Fibroblast of gingiva (primary cell): Measurements from ENCODE around the gene DCTPP1.
"Not testable (repeated sequence)": the region's sequence is repeated elsewhere in the genome, so short reads cannot be mapped to it uniquely, and the experiment has no call there.

Source experiments
- DNase-seq: peaks from one replicate; pipeline ENCODE4 v3.0.0-alpha.2; 2011; ENCODE audit warnings: low read depth

Gene DCTPP1

GRCh38 chr16:30429678-30430427 is at the start of gene DCTPP1:
Gene DCTPP1 (minus strand): TSS chr16:30430030. CDS start chr16:30429980, 50 bp downstream.
- DNase-seq, result peak; percentile 93

- no peak for DNase-seq
These were observed 49.1 kb upstream of the DCTPP1 start for GRCh38 chr16:30478766-30479478.

- not testable (repeated sequence) for DNase-seq
These were observed 47.9 kb upstream of the DCTPP1 start for GRCh38 chr16:30477773-30478172.

- no peak for DNase-seq
These were observed 47.2 kb upstream of the DCTPP1 start for GRCh38 chr16:30476991-30477390.

GRCh38 chr16:30474684-30475083 is 44.9 kb upstream of the DCTPP1 start:
- no peak for DNase-seq

GRCh38 chr16:30474074-30474452 is 44.2 kb upstream of the DCTPP1 start:
- no peak for DNase-seq

- no peak for DNase-seq
These were observed 43.6 kb upstream of the DCTPP1 start for GRCh38 chr16:30473231-30474073.

GRCh38 chr16:30472328-30472942 is 42.6 kb upstream of the DCTPP1 start, which contains the start of gene ITGAL:
Gene ITGAL (plus strand): TSS chr16:30472742. CDS start chr16:30472838, 96 bp downstream.
- no peak for DNase-seq

GRCh38 chr16:30470632-30470995 is 40.8 kb upstream of the DCTPP1 start:
- no peak for DNase-seq

GRCh38 chr16:30470170-30470512 is 40.3 kb upstream of the DCTPP1 start:
- DNase-seq, result no peak

- DNase-seq, result no peak
These were observed 34.2 kb upstream of the DCTPP1 start for GRCh38 chr16:30464078-30464477.

- not testable (repeated sequence) for DNase-seq
These were observed 31.6 kb upstream of the DCTPP1 start for GRCh38 chr16:30461426-30461825.

- DNase-seq, result no peak
These were observed 29.6 kb upstream of the DCTPP1 start for GRCh38 chr16:30459456-30459855.

- DNase-seq, result no peak
These were observed 28.9 kb upstream of the DCTPP1 start for GRCh38 chr16:30458561-30459394.

GRCh38 chr16:30457743-30458560 is 28.1 kb upstream of the DCTPP1 start:
- DNase-seq, result no peak

- no peak for DNase-seq
These were observed 27.4 kb upstream of the DCTPP1 start for GRCh38 chr16:30457256-30457655.

- no peak for DNase-seq
These were observed 26.5 kb upstream of the DCTPP1 start for GRCh38 chr16:30456302-30456701.

- not testable (repeated sequence) for DNase-seq
These were observed 23.1 kb upstream of the DCTPP1 start for GRCh38 chr16:30452709-30453580.

- DNase-seq, result no peak
These were observed 19.2 kb upstream of the DCTPP1 start for GRCh38 chr16:30449116-30449435.
